GM18499 (cell line): ENCODE results near the gene ULK2.

Source experiments
- ATAC-seq: cut with Tn5 transposase; IDR thresholded peaks from one replicate; pipeline ENCODE4 v1.9.1; 2021; ENCODE audit warnings: moderate number of reproducible peaks; ENCODE audit not compliant: insufficient read depth, unreplicated experiment

ULK2 gene

DNA sequence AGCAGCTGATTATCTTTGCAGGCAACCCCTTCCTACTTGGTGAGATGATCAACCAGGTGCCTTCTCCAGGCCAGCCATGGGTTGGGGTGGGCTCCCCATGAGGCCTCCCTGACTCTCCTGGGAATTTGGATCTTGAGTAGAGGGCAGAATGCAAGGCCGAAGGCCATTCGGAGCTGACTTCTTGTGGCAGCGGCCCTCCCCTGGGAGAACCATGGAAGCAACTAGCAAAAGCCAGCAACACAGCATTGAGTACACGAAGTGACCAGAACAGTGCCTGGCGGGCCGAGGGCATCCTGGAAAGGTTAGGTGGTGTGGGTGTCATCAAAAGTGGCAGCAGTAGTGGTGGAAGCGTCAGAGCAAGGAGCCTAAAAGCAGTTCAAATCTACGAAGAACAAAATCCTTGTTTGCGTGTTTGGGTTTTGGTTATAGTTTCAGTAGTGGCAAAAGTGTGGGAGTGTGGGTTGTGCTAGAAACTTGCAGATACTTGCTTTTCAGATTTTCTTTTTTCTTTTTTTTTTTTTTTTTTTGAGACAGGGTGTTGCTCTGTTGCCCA lies 117.6 kb downstream of the ULK2 start:
- ATAC-seq: no peak

DNA sequence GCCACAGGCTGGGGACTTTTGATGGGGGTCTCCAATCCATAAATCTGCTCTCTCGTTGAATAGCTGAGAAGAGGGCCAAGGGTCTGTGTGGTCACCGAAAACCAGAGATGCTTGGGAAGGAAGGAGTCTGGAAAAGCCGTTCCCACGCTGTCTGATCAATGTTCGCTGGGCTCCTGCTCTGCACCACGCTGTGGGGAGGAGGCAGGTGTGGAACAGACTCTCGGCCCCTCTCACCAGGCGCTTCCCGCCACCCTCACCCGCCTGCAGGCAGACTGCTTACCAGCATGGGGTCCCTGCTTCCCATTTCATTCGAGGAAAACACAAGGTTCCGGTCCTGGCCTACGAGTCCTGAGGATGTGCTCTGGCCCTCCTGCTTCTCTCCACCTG lies 118.9 kb downstream of the ULK2 start:
- ATAC-seq: no peak

DNA sequence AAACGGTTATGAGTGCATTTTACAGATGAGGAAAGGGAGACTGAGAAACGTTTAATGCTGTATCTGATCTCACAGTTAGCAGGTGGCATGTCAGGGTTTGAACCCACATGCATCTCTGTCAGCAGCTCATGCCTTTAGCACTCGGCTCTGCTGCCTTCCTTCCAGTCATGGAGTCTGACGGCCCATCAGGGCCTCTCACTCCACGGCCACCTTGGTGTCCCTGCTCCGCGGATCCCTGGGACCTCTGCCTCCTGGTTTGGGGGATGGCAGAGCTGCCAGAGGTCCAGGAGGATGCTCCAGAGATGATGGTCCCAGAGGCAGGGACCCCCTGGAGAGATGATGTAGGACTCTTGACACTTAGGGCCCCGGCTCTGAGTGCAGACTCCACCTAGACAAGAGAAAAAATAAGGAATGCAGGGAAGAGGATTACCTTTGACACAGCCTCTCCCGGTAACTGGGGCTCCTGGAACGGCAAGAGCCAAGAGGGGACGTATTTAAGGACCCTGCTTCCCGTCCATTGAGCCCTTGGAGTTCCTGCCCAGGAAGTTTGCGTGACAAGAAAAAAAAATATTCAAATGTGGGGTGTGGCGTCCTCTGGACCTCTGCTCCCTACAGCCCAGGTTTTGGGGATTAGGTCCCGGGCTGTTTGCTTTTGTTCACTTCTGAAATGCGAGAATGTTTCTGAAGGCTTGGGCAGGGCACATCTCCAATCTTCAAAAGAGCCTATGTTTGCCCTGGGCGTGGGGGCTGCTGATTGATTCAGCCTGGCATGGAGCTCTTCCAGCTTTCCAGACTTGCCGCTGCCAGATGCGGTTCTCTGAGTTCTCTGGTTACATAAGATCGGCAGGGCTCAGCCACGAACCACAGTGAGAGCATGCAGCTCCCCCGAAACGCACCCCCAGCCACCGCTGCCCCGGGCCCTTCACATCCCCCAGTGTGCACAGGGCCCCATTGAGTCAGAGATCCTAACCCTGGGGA lies 119.6 kb downstream of the ULK2 start, which contains the start of gene ALDH3A1:
Gene ALDH3A1 (minus strand): TSS at position 470 of the 978 bp plus-strand sequence. CDS start 3,169 bp downstream, outside the sequence.
- no peak for ATAC-seq

DNA sequence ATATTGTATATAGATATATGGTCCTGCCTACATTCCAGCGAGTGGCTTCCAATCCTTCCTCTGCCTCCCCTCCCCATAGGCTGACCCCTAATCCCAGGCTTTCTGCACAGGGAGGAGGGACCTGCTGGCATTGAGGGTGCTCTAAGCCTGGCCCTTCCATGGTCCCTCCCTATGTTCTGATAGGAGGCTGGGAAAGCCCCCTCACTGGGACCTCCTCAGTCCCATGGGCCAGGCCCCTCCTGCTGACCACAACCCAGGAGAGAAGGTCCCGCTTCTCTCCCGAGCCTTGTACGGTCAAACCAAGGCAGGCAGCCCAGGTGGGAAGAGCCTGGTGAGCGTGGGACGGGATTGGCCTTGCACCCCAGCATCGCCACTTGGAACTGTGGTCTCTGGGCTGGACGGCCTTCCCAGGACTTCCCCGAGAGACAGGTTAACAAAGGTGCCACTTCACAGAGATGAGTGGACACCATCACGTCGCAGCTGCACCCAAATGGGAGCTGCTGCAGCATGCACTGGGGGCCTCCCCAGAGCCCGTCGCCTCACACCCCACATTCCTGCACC lies 120.5 kb downstream of the ULK2 start:
- ATAC-seq: no peak

- no peak for ATAC-seq
Measured at GRCh38 chr17:19746517-19746916, 121.2 kb downstream of the ULK2 start.

DNA sequence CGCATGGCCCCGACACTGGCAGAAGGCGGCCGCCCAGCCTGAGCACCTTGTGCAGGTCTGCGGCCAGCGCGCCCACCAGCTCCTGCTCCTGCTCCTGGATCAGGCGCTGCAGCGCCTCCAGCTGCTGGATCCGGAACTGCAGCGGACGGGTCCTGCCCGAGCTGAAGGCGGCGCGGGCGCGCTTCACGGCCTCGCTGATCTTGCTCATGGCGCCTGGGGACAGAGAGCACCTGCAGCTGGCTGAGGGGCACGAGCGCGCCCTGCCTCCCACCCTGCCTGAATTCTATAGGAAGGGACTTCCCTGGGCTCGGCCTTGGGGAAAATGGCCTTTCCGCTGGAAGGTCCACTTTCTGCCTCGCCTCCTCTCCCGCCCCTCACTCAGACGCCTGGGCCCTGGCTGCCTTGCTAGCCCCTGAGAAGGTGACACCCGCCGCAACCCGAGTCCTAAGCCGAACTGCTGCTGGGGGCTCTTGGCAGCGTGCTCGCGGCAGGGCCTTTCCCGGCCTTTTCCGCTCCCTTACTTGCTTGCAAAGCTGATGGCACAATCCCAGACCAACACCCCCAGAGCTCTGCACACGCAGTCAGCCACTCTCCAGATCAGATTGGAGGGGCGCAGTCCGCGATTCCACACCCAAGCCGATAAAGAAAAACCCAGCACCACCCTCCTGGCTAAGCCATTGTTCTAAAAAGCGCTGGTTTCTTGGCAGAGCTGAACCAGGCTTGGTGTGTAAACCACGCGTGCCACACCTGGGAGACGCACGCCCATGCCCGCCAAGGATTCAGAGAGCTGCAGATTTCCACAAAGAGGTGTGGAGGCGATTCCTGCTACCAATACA lies 122.6 kb downstream of the ULK2 start:
- no peak for ATAC-seq

DNA sequence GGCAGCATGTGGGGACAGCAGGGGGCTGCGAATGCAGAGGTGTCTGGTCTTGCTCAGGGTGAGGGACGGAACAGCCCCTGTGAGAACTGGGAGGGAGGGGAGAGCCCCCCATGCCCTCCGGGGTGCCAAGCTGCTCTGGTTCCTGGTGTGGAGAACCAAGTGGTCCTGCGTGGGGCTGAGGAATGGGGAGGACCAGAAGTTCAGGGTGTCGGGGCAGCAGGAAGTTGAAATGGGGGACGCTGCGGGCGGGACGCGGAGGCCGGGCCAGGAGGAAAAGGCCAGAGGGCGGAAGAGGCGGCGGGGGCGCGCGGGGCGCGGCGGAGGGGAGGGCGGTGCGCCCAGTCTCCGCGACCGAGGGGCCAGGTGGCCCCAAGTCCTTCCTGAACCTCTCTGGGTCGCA lies 123.2 kb downstream of the ULK2 start:
- no peak for ATAC-seq

GRCh38 chr17:19743101-19744100 lies 124.3 kb downstream of the ULK2 start:
- ATAC-seq: no peak

DNA sequence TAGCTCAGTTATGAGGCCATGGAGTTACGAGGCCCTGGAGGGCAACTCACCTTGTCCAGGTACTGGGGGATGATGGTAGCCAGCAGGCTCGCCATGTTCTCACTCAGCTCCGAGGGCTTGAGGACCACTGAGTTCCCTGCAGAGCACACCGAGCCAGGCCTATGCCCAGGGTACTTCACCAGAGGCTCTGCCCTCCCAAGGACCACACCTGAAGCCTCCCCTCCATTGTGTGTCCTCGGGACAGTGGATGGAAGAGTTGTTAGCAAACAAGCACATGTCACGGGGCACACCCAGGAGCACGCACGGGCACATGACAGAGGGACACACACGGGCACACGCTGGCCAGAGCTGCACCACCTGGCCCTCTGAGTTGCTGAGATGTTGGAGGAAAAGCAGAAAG lies 125.2 kb downstream of the ULK2 start:
- no peak for ATAC-seq

DNA sequence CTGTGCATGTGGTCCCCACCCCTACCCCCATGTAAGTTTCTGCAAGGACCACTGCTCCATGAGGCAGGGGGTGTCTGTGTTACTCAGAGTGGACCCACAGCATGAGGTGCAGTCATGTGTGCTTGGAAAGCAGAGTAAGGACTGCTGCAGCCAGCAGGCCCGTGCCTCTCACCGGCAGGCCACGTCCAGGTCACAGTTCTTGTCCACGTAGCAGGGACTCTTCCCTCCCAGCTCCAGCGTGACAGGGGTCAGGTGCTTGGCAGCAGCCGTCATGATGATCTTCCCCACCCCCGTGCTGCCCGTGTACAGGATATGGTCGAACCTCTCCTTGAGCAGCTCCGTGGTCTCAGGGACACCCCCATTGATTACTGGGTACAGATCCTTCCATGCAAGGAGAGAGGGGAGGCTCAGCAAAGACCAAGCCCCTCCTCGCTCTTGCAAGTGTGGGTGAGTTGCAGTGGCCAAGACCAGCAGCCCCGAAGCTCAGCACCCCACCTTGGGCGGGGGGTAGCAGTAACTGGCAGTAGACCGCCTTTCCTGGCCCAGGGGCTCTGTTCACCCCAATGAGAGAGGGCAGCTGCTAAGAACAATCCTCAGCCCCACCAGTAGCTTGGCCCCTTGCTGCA lies 125.8 kb downstream of the ULK2 start:
- ATAC-seq: no peak

DNA sequence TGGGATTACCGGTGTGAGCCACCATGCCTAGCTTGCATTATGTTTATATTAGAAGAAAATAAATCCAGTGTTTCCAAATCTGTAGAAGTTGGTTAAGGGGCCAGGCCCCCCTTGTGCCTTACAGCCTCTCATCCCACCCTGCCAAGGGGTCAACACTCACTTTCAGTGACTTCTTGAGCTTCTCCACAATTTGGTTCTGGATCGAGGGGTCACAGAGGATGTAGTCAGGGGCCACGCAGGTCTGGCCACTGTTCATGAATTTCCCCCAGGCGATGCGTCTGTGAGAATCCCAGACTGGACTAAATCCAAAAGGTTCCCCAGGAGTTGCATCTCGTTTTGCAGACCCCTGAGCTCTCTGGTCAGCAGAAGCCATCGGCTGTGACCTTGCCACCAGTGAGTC lies 126.8 kb downstream of the ULK2 start:
- ATAC-seq: no peak

- ATAC-seq: no peak
Measured at GRCh38 chr17:19739241-19740201, 128.2 kb downstream of the ULK2 start.

- ATAC-seq: no peak
Measured at GRCh38 chr17:19738757-19739156, 129.0 kb downstream of the ULK2 start.

- ATAC-seq: no peak
Measured at GRCh38 chr17:19738073-19738449, 129.7 kb downstream of the ULK2 start.

GRCh38 chr17:19737305-19738072 lies 130.2 kb downstream of the ULK2 start:
- no peak for ATAC-seq

GRCh38 chr17:19736071-19736470 lies 131.7 kb downstream of the ULK2 start:
- no peak for ATAC-seq

DNA sequence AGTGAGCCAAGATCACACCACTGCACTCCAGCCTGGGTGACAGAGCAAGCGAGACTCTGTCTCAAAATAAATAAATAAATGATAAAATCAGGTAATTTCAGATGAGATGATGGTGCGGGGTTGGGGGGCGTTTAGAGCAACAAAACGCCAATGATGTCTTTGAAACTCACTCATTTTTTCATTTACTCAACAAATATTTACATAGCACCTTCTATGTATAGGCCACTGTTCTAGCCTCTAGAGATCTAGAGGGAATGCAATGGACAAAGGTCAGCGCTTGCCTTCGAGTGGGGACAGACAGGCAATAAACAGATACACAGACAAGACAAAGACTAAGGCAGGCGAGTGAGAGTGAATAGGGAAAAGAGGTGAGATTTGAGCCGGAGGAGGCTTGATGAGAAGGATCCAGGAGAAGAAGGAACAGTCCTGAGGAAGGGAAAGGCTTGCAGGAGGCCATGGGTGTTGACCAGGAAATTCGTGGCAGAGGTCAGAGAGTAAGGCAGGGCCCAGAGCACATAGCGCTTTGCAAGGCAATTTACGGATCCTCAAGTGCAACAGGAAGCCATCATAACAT lies 133.7 kb downstream of the ULK2 start:
- no peak for ATAC-seq
